Activated CD8-positive, alpha-beta T cell treated with anti-CD3 and anti-CD28 coated beads for 36 hours (primary cell): Measurements from ENCODE around the gene ASTN1. TPM values are rescaled to one million over a fixed set of nuclear protein-coding genes. Genes with fewer than 3 reads are reported as not detected.

Experiments
- ATAC-seq: fragments of 200-7000 bp; cut with Tn5 transposase; one replicate; pipeline ENCODE4 v1.10.0; 2021; ENCODE audit warnings: mild to moderate bottlenecking, moderate library complexity
- CTCF ChIA-PET: fragments of 350-600 bp; sonication (Branson Sonifier 250); formaldehyde crosslinking; loops from one replicate; lab custom pipeline; 2021; ENCODE audit warnings: antibody characterized with exemption; lab: Charles Lee
- POLR2A ChIA-PET: fragments of 350-600 bp; sonication (Branson Sonifier 250); formaldehyde crosslinking; loops from one replicate; lab custom pipeline; 2021; ENCODE audit warnings: antibody characterized with exemption; lab: Charles Lee
- DNase-seq: peaks from one replicate; pipeline ENCODE4 v3.0.0-alpha.2; 2020
- H3K27ac Mint-ChIP-seq: one replicate; pipeline ENCODE4 v1.8.0; 2021; ENCODE audit warnings: mild to moderate bottlenecking, mixed read lengths
- H3K27me3 Mint-ChIP-seq: one replicate; pipeline ENCODE4 v1.8.0; 2021; ENCODE audit warnings: mixed read lengths
- H3K36me3 Mint-ChIP-seq: one replicate; pipeline ENCODE4 v1.8.0; 2021; ENCODE audit warnings: low read depth, mixed read lengths
- H3K4me1 Mint-ChIP-seq: one replicate; pipeline ENCODE4 v1.8.0; 2021; ENCODE audit warnings: low read depth, mixed read lengths
- H3K4me3 Mint-ChIP-seq: one replicate; pipeline ENCODE4 v1.8.0; 2021; ENCODE audit warnings: mild to moderate bottlenecking, moderate library complexity, mixed read lengths
- H3K9me3 Mint-ChIP-seq: one replicate; pipeline ENCODE4 v1.8.0; 2021; ENCODE audit warnings: mixed read lengths
- CTCF ChIP-seq: fragments of 200-600 bp; IDR thresholded peaks from one replicate; pipeline ENCODE4 v1.8.0; 2022; ENCODE audit warnings: antibody characterized with exemption, mild to moderate bottlenecking
- intact Hi-C: fragments of 100-400 bp; cut with micrococcal nuclease; formaldehyde crosslinking; loops from one replicate; pipeline ENCODE4 v1.10.0; 2022
- total RNA-seq, 2 experiments: library from RNA; stranded (reverse); gene quantifications; one replicate each; pipeline ENCODE4 v1.2.3, GENCODE V29; 2021

Gene ASTN1
- total RNA-seq, 2 experiments from 2014 or later = not detected

- Mint-ChIP-seq H3K9me3 (no peaks in the 10 kb centered on the region), H3K4me3 (no peak overlapping the region), H3K4me1 (no peaks in the 10 kb centered on the region), H3K36me3 (no peaks in the 10 kb centered on the region), H3K27me3 (peaks cover 28% of the 10 kb centered on the region), H3K27ac (no peak overlapping the region)
- ChIA-PET CTCF (interaction anchor here (1.0 kb wide), 1 partner anchor 17 kb away, joined by 3 read pairs; no protein-coding TSS in a partner anchor), POLR2A (no interaction called here)
- no peak for ATAC-seq
- no peak for TF ChIP-seq CTCF
- intact Hi-C loops = no loop called here
- no peak for DNase-seq
These were observed 542 bp upstream of the ASTN1 start for GRCh38 chr1:177165069-177165439.

GRCh38 chr1:177163844-177164379, 600 bp downstream of the ASTN1 start:
- Mint-ChIP-seq H3K27me3 (peaks cover 28% of the 10 kb centered on the region), H3K4me3 (no peak overlapping the region), H3K4me1 (no peaks in the 10 kb centered on the region), H3K9me3 (no peaks in the 10 kb centered on the region), H3K27ac (no peak overlapping the region), H3K36me3 (no peaks in the 10 kb centered on the region)
- no peak for TF ChIP-seq CTCF
- ATAC-seq (no peak), DNase-seq (no peak)
- POLR2A ChIA-PET = interaction anchor here (0.5 kb wide), 1 partner anchor 324 kb away, joined by 4 read pairs; no protein-coding TSS in a partner anchor
- CTCF ChIA-PET = no interaction called here
- intact Hi-C loops = no loop called here

GRCh38 chr1:177162243-177162642, 2.3 kb downstream of the ASTN1 start:
- ChIA-PET CTCF (no interaction called here), POLR2A (no interaction called here)
- no peak overlapping the region for H3K4me3 Mint-ChIP-seq
- TF ChIP-seq CTCF = no peak
- DNase-seq (no peak), ATAC-seq (no peak)
- H3K27me3 Mint-ChIP-seq = peaks cover 28% of the 10 kb centered on the region
- H3K36me3 Mint-ChIP-seq = no peaks in the 10 kb centered on the region
- H3K9me3 Mint-ChIP-seq = no peaks in the 10 kb centered on the region
- intact Hi-C loops = no loop called here
- no peaks in the 10 kb centered on the region for H3K4me1 Mint-ChIP-seq
- no peak overlapping the region for H3K27ac Mint-ChIP-seq

- no peaks in the 10 kb centered on the region for H3K36me3 Mint-ChIP-seq
- no peaks in the 10 kb centered on the region for H3K27me3 Mint-ChIP-seq
- DNase-seq (no peak), ATAC-seq (no peak)
- H3K27ac Mint-ChIP-seq = no peak overlapping the region
- no peaks in the 10 kb centered on the region for H3K4me1 Mint-ChIP-seq
- CTCF ChIA-PET = no interaction called here
- no peak overlapping the region for H3K4me3 Mint-ChIP-seq
- H3K9me3 Mint-ChIP-seq = peaks cover 2% of the 10 kb centered on the region
- intact Hi-C loops = no loop called here
- POLR2A ChIA-PET = no interaction called here
- no peak for TF ChIP-seq CTCF
These were observed 18.0 kb downstream of the ASTN1 start for GRCh38 chr1:177146499-177146898.

- Mint-ChIP-seq H3K27me3 (no peaks in the 10 kb centered on the region), H3K4me3 (no peak overlapping the region), H3K36me3 (no peaks in the 10 kb centered on the region), H3K27ac (no peak overlapping the region), H3K4me1 (no peaks in the 10 kb centered on the region), H3K9me3 (no peaks in the 10 kb centered on the region)
- ChIA-PET POLR2A (no interaction called here), CTCF (no interaction called here)
- no peak for DNase-seq
- intact Hi-C loops = no loop called here
- no peak for TF ChIP-seq CTCF
- ATAC-seq = no peak
These were observed 19.1 kb downstream of the ASTN1 start for GRCh38 chr1:177145106-177146070.
